H1 (cell line): Measurements from ENCODE around the gene JAG1. TPM values are rescaled to one million over a fixed set of nuclear protein-coding genes. Genes with fewer than 3 reads are reported as not detected.

Experiments
- BCL11A ChIP-seq, 2 experiments: IDR thresholded peaks; one replicate each; pipeline ENCODE4 v1.6.1; 2011; ENCODE audit warnings: low read depth in 2 of 2, low read length in 2 of 2, mild to moderate bottlenecking in 2 of 2
- JUN ChIP-seq: IDR thresholded peaks from 2 replicates; pipeline ENCODE4 v1.6.1; 2011; ENCODE audit warnings: low read depth, mild to moderate bottlenecking, improper control_type of control experiment, low read length
- JUND ChIP-seq: IDR thresholded peaks from 2 replicates; pipeline ENCODE4 v1.6.1; 2011; ENCODE audit warnings: mild to moderate bottlenecking, improper control_type of control experiment, low read length
- KDM1A ChIP-seq: fragments of 200-600, 300-600 bp; sonication (generic); IDR thresholded peaks from 2 replicates; pipeline ENCODE4 v1.7.1; 2016; ENCODE audit warnings: mild to moderate bottlenecking, low read length, borderline replicate concordance
- SIN3A ChIP-seq, 2 experiments: IDR thresholded peaks in 1 of 2; conservative IDR thresholded peaks in 1 of 2; 2 replicates each; pipeline ENCODE4 v1.6.1; 2011 to 2012; ENCODE audit warnings: low read length in 2 of 2, improper control_type of control experiment in 1 of 2, low read depth in 1 of 2, mild to moderate bottlenecking in 1 of 2
- SP2 ChIP-seq: IDR thresholded peaks from 2 replicates; pipeline ENCODE4 v1.6.1; 2012; ENCODE audit warnings: mild to moderate bottlenecking, low read length, inconsistent platforms
- TAF1 ChIP-seq: IDR thresholded peaks from 2 replicates; pipeline ENCODE4 v1.6.1; 2011; ENCODE audit warnings: mild to moderate bottlenecking, low read depth, low read length
- polyA plus RNA-seq, 7 experiments: library from polyadenylated mRNA; depleted of rRNA in 3 of 7; stranded (reverse) in 5 of 7; unstranded in 2 of 7; fragments of >200 nt in 5 of 7; fragments of 200-250 nt in 2 of 7; gene quantifications; 1 replicate in 5 of 7; 2 replicates in 1 of 7; 4 replicates in 1 of 7; pipeline versions ENCODE4 v1.2.1 to v1.2.3, GENCODE V29; 2011 to 2013; ENCODE audit warnings: missing spikeins in 2 of 7, mixed read lengths in 2 of 7
- total RNA-seq: library from RNA; stranded (reverse); fragmentation: NEBNext Ultra II Directional; extraction: Animal tissue kit (Norgen Biotek cat#: 25700); gene quantifications from 2 replicates; pipeline ENCODE4 v1.2.1, GENCODE V29; 2021
- TF ChIP-seq, protein P1 (sequence below), 3 experiments: IDR thresholded peaks; 1 replicate in 2 of 3; 2 replicates in 1 of 3; pipeline versions ENCODE4 v1.5.1 to v1.6.1; 2011; ENCODE audit warnings: low read length in 3 of 3, mild to moderate bottlenecking in 3 of 3, inconsistent platforms in 2 of 3, low read depth in 1 of 3, moderate library complexity in 1 of 3; ENCODE audit not compliant: insufficient read depth in 1 of 3; ENCODE audit errors: control extremely low read depth in 1 of 3
- TF ChIP-seq, protein P2 (sequence below): IDR thresholded peaks from 2 replicates; pipeline ENCODE4 v1.6.1; 2012; ENCODE audit warnings: inconsistent platforms

The JAG1 gene
- total and polyA plus RNA-seq, 2 of the 8 experiments (the other 6 are each of a cell fraction or from before 2014, with no cell fraction given): 13.5 to 27.3 TPM

DNA sequence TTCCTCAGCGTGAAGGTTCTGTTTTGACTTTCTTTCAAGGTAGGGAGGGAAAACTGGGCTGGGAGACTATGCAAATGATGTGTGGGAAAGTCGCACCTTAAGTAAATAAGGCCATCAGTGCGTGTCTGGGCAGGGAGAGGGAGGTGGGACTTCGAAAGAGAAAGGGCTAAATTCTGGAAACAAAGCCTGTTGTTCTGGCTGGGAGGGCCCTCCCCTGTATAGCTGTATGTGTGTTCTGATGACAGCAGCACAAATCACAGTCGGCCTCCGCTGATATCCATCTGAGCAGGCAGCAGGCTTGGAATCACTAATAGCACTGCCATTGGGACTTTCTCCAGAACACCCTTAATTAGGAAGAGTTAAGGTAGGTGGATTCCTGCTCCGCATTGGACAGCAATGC is 19.2 kb downstream of the JAG1 start (continued):
- TF ChIP-seq, protein P1, sequence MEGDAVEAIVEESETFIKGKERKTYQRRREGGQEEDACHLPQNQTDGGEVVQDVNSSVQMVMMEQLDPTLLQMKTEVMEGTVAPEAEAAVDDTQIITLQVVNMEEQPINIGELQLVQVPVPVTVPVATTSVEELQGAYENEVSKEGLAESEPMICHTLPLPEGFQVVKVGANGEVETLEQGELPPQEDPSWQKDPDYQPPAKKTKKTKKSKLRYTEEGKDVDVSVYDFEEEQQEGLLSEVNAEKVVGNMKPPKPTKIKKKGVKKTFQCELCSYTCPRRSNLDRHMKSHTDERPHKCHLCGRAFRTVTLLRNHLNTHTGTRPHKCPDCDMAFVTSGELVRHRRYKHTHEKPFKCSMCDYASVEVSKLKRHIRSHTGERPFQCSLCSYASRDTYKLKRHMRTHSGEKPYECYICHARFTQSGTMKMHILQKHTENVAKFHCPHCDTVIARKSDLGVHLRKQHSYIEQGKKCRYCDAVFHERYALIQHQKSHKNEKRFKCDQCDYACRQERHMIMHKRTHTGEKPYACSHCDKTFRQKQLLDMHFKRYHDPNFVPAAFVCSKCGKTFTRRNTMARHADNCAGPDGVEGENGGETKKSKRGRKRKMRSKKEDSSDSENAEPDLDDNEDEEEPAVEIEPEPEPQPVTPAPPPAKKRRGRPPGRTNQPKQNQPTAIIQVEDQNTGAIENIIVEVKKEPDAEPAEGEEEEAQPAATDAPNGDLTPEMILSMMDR (IDR thresholded peaks at IDR 0.05; ENCODE audit: control extremely low read depth in 1 of 3, insufficient read depth in 1 of 3, low read depth in 1 of 3, low read length in 3 of 3): no peak
- no peak for TF ChIP-seq TAF1
- TF ChIP-seq, protein P2, sequence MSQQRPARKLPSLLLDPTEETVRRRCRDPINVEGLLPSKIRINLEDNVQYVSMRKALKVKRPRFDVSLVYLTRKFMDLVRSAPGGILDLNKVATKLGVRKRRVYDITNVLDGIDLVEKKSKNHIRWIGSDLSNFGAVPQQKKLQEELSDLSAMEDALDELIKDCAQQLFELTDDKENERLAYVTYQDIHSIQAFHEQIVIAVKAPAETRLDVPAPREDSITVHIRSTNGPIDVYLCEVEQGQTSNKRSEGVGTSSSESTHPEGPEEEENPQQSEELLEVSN: no peak
- no peak for TF ChIP-seq SP2
- no peak for TF ChIP-seq KDM1A
- TF ChIP-seq JUN: no peak
- TF ChIP-seq SIN3A (conservative IDR thresholded peaks at IDR 0.05 in 1 of 2, IDR thresholded peaks at IDR 0.05 in 1 of 2; ENCODE audit: low read depth in 1 of 2, low read length in 2 of 2): no peak
- TF ChIP-seq BCL11A (IDR thresholded peaks at IDR 0.05; ENCODE audit: low read depth in 2 of 2, low read length in 2 of 2): no peak
- no peak for TF ChIP-seq JUND
